ENCODE results near the gene PILRA. TPM values are rescaled to one million over a fixed set of nuclear protein-coding genes. Genes with fewer than 3 reads are reported as not detected.
"Not testable (repeated sequence)": the region's sequence is repeated elsewhere in the genome, so short reads cannot be mapped to it uniquely, and the experiment has no call there.

PILRA gene
- total RNA-seq = 1 to 10 TPM; 3.3 to 8.8 (median 5.4) TPM

- intact Hi-C loops (cut with DNase I) = no loop called here
- Histone ChIP-seq H3K36me3 (peaks cover 0 to 9% (median under 1%) of the 10 kb centered on the region in 4 donors), H3K27ac (replicated peaks in 1 of 4) (peak within 1 kb of the TSS in 3 of 4 donors; percentile 6 to 48 (median 29)), H3K4me1 (peaks cover 3 to 19% (median 13%) of the 10 kb centered on the region in 4 donors), H3K4me3 (peak within 1 kb of the TSS; percentile 3 to 36 (median 14)), H3K9me3 (no peaks in the 10 kb centered on the region), H3K27me3 (no peaks in the 10 kb centered on the region)
- DNase-seq (ENCODE audit: extremely low spot score) = no peak
- TF ChIP-seq POLR2AphosphoS5 (IDR thresholded peaks at IDR 0.05) = no peak
- 52% methylated on average over 3 of the region's 12 CpGs for WGBS
These were observed at the start of gene PILRA for GRCh38 chr7:100373261-100373831. TSS of gene PILRA (plus strand) at chr7:100373487. CDS start at chr7:100373657, 170 bp downstream.

- not testable (repeated sequence) for H3K4me3 ChIP-seq
- WGBS = 92% methylated on average over 13 of the region's 13 CpGs
These were observed 49.1 kb upstream of the PILRA start for GRCh38 chr7:100324194-100324593.

GRCh38 chr7:100325671-100326070 is 47.6 kb upstream of the PILRA start:
- 92% methylated on average over 5 of the region's 9 CpGs for WGBS
- H3K9me3 ChIP-seq; DNase-seq (ENCODE audit: extremely low spot score); H3K27ac ChIP-seq (replicated peaks in 1 of 4); H3K27me3 ChIP-seq; H3K4me3 ChIP-seq; intact Hi-C loops (cut with DNase I); H3K4me1 ChIP-seq: not testable (repeated sequence)
- H3K36me3 ChIP-seq = peaks cover 6 to 72% (median 47%) of the 10 kb centered on the region in 4 donors

More at GRCh38 chr7:100324194-100324593, 49.1 kb upstream of the PILRA start:
- intact Hi-C loops (cut with DNase I); H3K27ac ChIP-seq (replicated peaks in 1 of 4); H3K9me3 ChIP-seq; H3K27me3 ChIP-seq; H3K4me1 ChIP-seq; DNase-seq (ENCODE audit: extremely low spot score): not testable (repeated sequence)
- peaks cover 9 to 77% (median 50%) of the 10 kb centered on the region in 4 donors for H3K36me3 ChIP-seq

- intact Hi-C loops (cut with DNase I); H3K4me3 ChIP-seq; H3K27ac ChIP-seq (replicated peaks in 1 of 4); H3K4me1 ChIP-seq; DNase-seq (ENCODE audit: extremely low spot score); H3K9me3 ChIP-seq; H3K27me3 ChIP-seq: not testable (repeated sequence)
- 96% methylated on average over 7 of the region's 11 CpGs for WGBS
- H3K36me3 ChIP-seq = peaks cover 4 to 75% (median 47%) of the 10 kb centered on the region in 4 donors
These were observed 46.4 kb upstream of the PILRA start for GRCh38 chr7:100326914-100327313.

GRCh38 chr7:100335566-100336466 is 37.5 kb upstream of the PILRA start:
- H3K36me3 ChIP-seq = peaks cover 0 to 26% (median 18%) of the 10 kb centered on the region in 4 donors
- H3K27ac ChIP-seq (replicated peaks in 1 of 4) = peak overlapping the region; percentile 92 to 97 (median 96)
- H3K9me3 ChIP-seq; intact Hi-C loops (cut with DNase I); H3K27me3 ChIP-seq: not testable (repeated sequence)
- H3K4me3 ChIP-seq = peak overlapping the region; percentile 76 to 85 (median 80)
- peak; percentile 98 for DNase-seq (ENCODE audit: extremely low spot score)
- H3K4me1 ChIP-seq = peaks cover 10 to 20% (median 17%) of the 10 kb centered on the region in 4 donors
- TF ChIP-seq POLR2A (IDR thresholded peaks at IDR 0.05; ENCODE audit: low read depth) (peak; percentile 97), POLR2AphosphoS5 (IDR thresholded peaks at IDR 0.05) (peak; percentile 96 to 100), CTCF (IDR thresholded peaks at IDR 0.05) (peak in 1 of 3 experiments; percentile 11)
- WGBS = 0% methylated on average over 19 of the region's 85 CpGs

GRCh38 chr7:100338083-100338696 is 35.1 kb upstream of the PILRA start:
- peaks cover 16 to 32% (median 22%) of the 10 kb centered on the region in 4 donors for H3K4me1 ChIP-seq
- intact Hi-C loops (cut with DNase I); H3K4me3 ChIP-seq; DNase-seq (ENCODE audit: extremely low spot score); H3K9me3 ChIP-seq; H3K27me3 ChIP-seq; H3K27ac ChIP-seq (replicated peaks in 1 of 4): not testable (repeated sequence)
- 87% methylated on average over 15 of the region's 15 CpGs for WGBS
- H3K36me3 ChIP-seq = peaks cover 4 to 37% (median 30%) of the 10 kb centered on the region in 4 donors

GRCh38 chr7:100341286-100341685 is 32.0 kb upstream of the PILRA start:
- peaks cover 6 to 57% (median 41%) of the 10 kb centered on the region in 4 donors for H3K36me3 ChIP-seq
- intact Hi-C loops (cut with DNase I) = not testable (repeated sequence)
- 77% methylated on average over 6 of the region's 6 CpGs for WGBS

More at GRCh38 chr7:100341286-100341685, 32.0 kb upstream of the PILRA start:
- H3K9me3 ChIP-seq; H3K4me3 ChIP-seq; H3K27ac ChIP-seq (replicated peaks in 1 of 4); H3K27me3 ChIP-seq: not testable (repeated sequence)
- H3K4me1 ChIP-seq = peaks cover 21 to 41% (median 22%) of the 10 kb centered on the region in 4 donors
- DNase-seq (ENCODE audit: extremely low spot score) = peak; percentile 31

Data from esophagus muscularis mucosa (tissue), 4 donors.